HepG2 (cell line): Measurements from ENCODE around the gene INAFM2. TPM values are rescaled to one million over a fixed set of nuclear protein-coding genes. Genes with fewer than 3 reads are reported as not detected.

Experiments
- ATF2 ChIP-seq: sonication (generic); formaldehyde crosslinking; IDR thresholded peaks from 2 replicates; pipeline ENCODE4 v1.4.0; 2020; ENCODE audit warnings: missing genetic modification reagents
- ATF6 ChIP-seq: sonication (generic); formaldehyde crosslinking; conservative IDR thresholded peaks from 2 replicates; pipeline ENCODE4 v1.4.0; 2020; ENCODE audit warnings: missing genetic modification reagents
- DR1 ChIP-seq: sonication (generic); formaldehyde crosslinking; IDR thresholded peaks from 2 replicates; pipeline ENCODE4 v1.8.0; 2021; ENCODE audit warnings: mild to moderate bottlenecking, missing genetic modification reagents, inconsistent platforms
- HDAC2 ChIP-seq: sonication (generic); formaldehyde crosslinking; IDR thresholded peaks from 2 replicates; pipeline ENCODE4 v1.4.0; 2020; ENCODE audit warnings: missing genetic modification reagents
- HNRNPH1 ChIP-seq: fragments of 200-400 bp; formaldehyde crosslinking; optimal IDR thresholded peaks from 2 replicates; pipeline ENCODE3; 2017; ENCODE audit warnings: mild to moderate bottlenecking, low read depth, low read length
- RFXAP ChIP-seq: sonication (generic); formaldehyde crosslinking; IDR thresholded peaks from 2 replicates; pipeline ENCODE4 v1.4.0; 2020; ENCODE audit warnings: missing genetic modification reagents, borderline replicate concordance
- SALL2 ChIP-seq: sonication (generic); formaldehyde crosslinking; IDR thresholded peaks from 2 replicates; pipeline ENCODE4 v1.8.1; 2023; ENCODE audit warnings: mild to moderate bottlenecking, missing genetic modification reagents, inconsistent platforms
- TERF1 ChIP-seq: sonication (generic); formaldehyde crosslinking; IDR thresholded peaks from 2 replicates; pipeline ENCODE4 v1.8.0; 2022; ENCODE audit warnings: mild to moderate bottlenecking, missing genetic modification reagents, moderate library complexity
- UBTF ChIP-seq: sonication (generic); formaldehyde crosslinking; IDR thresholded peaks from 2 replicates; pipeline ENCODE4 v1.4.0; 2020; ENCODE audit warnings: mild to moderate bottlenecking, missing genetic modification reagents
- ZBTB10 ChIP-seq: sonication (generic); formaldehyde crosslinking; IDR thresholded peaks from 2 replicates; pipeline ENCODE4 v1.4.0; 2020; ENCODE audit warnings: missing genetic modification reagents, borderline replicate concordance
- ZBTB3 ChIP-seq: sonication (generic); formaldehyde crosslinking; IDR thresholded peaks from 2 replicates; pipeline ENCODE4 v1.4.0; 2020; ENCODE audit warnings: low read depth, mild to moderate bottlenecking, moderate library complexity, missing genetic modification reagents, borderline replicate concordance
- ZBTB46 ChIP-seq: sonication (generic); formaldehyde crosslinking; IDR thresholded peaks from 2 replicates; pipeline ENCODE4 v1.4.0; 2020; ENCODE audit warnings: mild to moderate bottlenecking, missing genetic modification reagents, borderline replicate concordance
- ZNF513 ChIP-seq: sonication (generic); formaldehyde crosslinking; conservative IDR thresholded peaks from 2 replicates; pipeline ENCODE4 v1.5.0; 2020; ENCODE audit warnings: missing genetic modification reagents
- ZNF652 ChIP-seq: IDR thresholded peaks from 2 replicates; pipeline ENCODE4 v1.6.1; 2016; ENCODE audit warnings: low read depth, borderline replicate concordance
- polyA plus RNA-seq, 8 experiments: library from polyadenylated mRNA; depleted of rRNA in 3 of 8; stranded (reverse) in 7 of 8; unstranded in 1 of 8; fragments of >200 nt; fragmentation: Illumina TruSeq in 4 of 8; extraction: Trizol in 4 of 8; gene quantifications; 2 replicates each; pipeline versions ENCODE4 v1.2.1 to v1.2.3, GENCODE V29; 2011 to 2016; ENCODE audit warnings: low read depth in 4 of 8, missing spikeins in 1 of 8, mixed read lengths in 1 of 8; ENCODE audit not compliant: insufficient read depth in 1 of 8
- total RNA-seq, 5 experiments: library from RNA; depleted of rRNA; stranded (reverse); fragments of >200 nt; fragmentation: Illumina TruSeq; extraction: Trizol; gene quantifications; 2 replicates each; pipeline ENCODE4 v1.2.3, GENCODE V29; 2016; ENCODE audit warnings: low read depth in 1 of 5

INAFM2 gene
- total and polyA plus RNA-seq, 2 of the 13 experiments (the other 11 are each of a cell fraction or from before 2014, with no cell fraction given), result 5.5 to 6.5 TPM

- TF ChIP-seq ZBTB46 (CRISPR knock-in tag) (no peak), ZBTB3 (CRISPR knock-in tag) (no peak), HNRNPH1 (no peak), ZBTB10 (CRISPR knock-in tag) (no peak), ZNF513 (no peak), DR1 (CRISPR knock-in tag) (no peak; the same call in 1 of the 2 replicates), SALL2 (no peak), UBTF (CRISPR knock-in tag) (peak; percentile 75; the same call in 1 of the 2 replicates), ATF2 (no peak), TERF1 (CRISPR knock-in tag) (no peak), ZNF652 (CRISPR knock-in tag) (no peak), ATF6 (CRISPR knock-in tag) (no peak), HDAC2 (no peak), RFXAP (CRISPR knock-in tag) (no peak)
Observed at GRCh38 chr15:40282147-40282868, 41.2 kb upstream of the INAFM2 start (continued).
